Ovary (tissue), 9 donors: ENCODE data around the gene OR52K1. TPM values are rescaled to one million over a fixed set of nuclear protein-coding genes. Genes with fewer than 3 reads are reported as not detected.

Source experiments
- DNase-seq, 5 donors: peaks; one replicate each; pipeline ENCODE4 v3.0.0-alpha.2; 2019 to 2020
- H3K27ac ChIP-seq, 2 donors: fragments of 200-600 bp; one replicate each; pipeline versions ENCODE4 v1.5.1 to v1.8.0; 2019 to 2022
- H3K27me3 ChIP-seq: fragments of 200-600 bp; one replicate; pipeline ENCODE4 v1.8.0; 2022
- H3K36me3 ChIP-seq: fragments of 200-600 bp; sonication (generic); one replicate; pipeline ENCODE4 v1.5.1; 2019
- H3K4me1 ChIP-seq: one replicate; pipeline ENCODE4 v1.8.1; 2013; ENCODE audit warnings: mild to moderate bottlenecking, moderate library complexity; ENCODE audit not compliant: insufficient read depth
- H3K4me3 ChIP-seq: fragments of 200-600 bp; sonication (generic); one replicate; pipeline ENCODE4 v1.5.1; 2017
- H3K9me3 ChIP-seq, 2 donors: fragments of 200-600 bp in 1 of 2; sonication (generic) in 1 of 2; one replicate each; pipeline versions ENCODE4 v1.5.1 to v1.8.1; 2013 to 2019; ENCODE audit warnings: mild to moderate bottlenecking in 1 of 2, moderate library complexity in 1 of 2
- CTCF ChIP-seq, 3 donors: fragments of 450-650 bp in 2 of 3; fragments of 200-600 bp in 1 of 3; IDR thresholded peaks; one replicate each; pipeline versions ENCODE4 v1.5.1 to v1.8.0; 2016 to 2022; ENCODE audit warnings: antibody characterized with exemption in 3 of 3, mild to moderate bottlenecking in 1 of 3
- EP300 ChIP-seq: sonication (generic); formaldehyde crosslinking; IDR thresholded peaks from one replicate; pipeline ENCODE4 v1.6.1; 2017; ENCODE audit warnings: antibody characterized with exemption
- POLR2A ChIP-seq: fragments of 450-650 bp; IDR thresholded peaks from one replicate; pipeline ENCODE4 v1.6.1; 2017; ENCODE audit warnings: antibody characterized with exemption, mild to moderate bottlenecking, moderate library complexity
- WGBS, 3 donors: extraction: QIAGEN DNeasy Blood & Tissue Kit in 1 of 3; methylation state at CpG; one replicate each; pipeline versions ENCODE4 v1.1.5 to v1.1.7; 2013 to 2017; 5-methylcytosine and 5-hydroxymethylcytosine counted together
- intact Hi-C, 4 donors: fragments of 100-400 bp; cut with DNase I; formaldehyde crosslinking; loops; one replicate each; pipeline versions ENCODE4 v1.11.0 to v1.15.1; 2022 to 2023
- polyA plus RNA-seq, 2 donors: library from polyadenylated mRNA; stranded (reverse); fragments of 200-250 nt in 1 of 2; fragments of 350-450 nt in 1 of 2; fragmentation: Illumina TruSeq in 1 of 2; extraction: RNeasy Lipid Tissue Mini Kit (QIAGEN cat#74804) in 1 of 2; gene quantifications; one replicate each; pipeline ENCODE4 v1.2.3, GENCODE V29; 2013 to 2014
- total RNA-seq, 7 donors: library from RNA; depleted of rRNA in 2 of 7; stranded (reverse); fragments of >200 nt in 2 of 7; fragmentation: NEBNext Ultra II Directional in 3 of 7; extraction: Animal tissue kit (Norgen Biotek cat#: 25700) in 3 of 7; gene quantifications; one replicate each; pipeline versions ENCODE4 v1.1.0 to v1.2.4, GENCODE V29; 2016 to 2023
- donor health status: DM: no; HTN: no; CAD: no; lungs with moderate emphysema.
- donor health status: DM: no; HTN: no; CAD: no.
- donor health status: Bipolar disorder and iron deficiency.
- donor health status: DM: yes; HTN: yes; CAD: no.
- donor health status: DM: no; HTN: no; CAD: no.
- donor health status: DM: yes; HTN: yes; CAD: no.

The OR52K1 gene
- total and polyA plus RNA-seq, 9 donors, result 0.05 to 0.37 (median 0.29) TPM; not detected in 1

- Histone ChIP-seq H3K27me3 (no peaks in the 10 kb centered on the region), H3K4me1 (peaks cover 8% of the 10 kb centered on the region), H3K9me3 (no peaks in the 10 kb centered on the region), H3K27ac (peak overlapping the region in 1 of 2 donors; percentile 8), H3K36me3 (no peaks in the 10 kb centered on the region), H3K4me3 (no peak overlapping the region)
- no peak for TF ChIP-seq CTCF (IDR thresholded peaks at IDR 0.05)
- no peak for TF ChIP-seq EP300
- no peak for TF ChIP-seq POLR2A
- intact Hi-C loops, result no loop called here
- WGBS, 3 donors, result 10 to 16% (median 12%) methylated on average over 15 of the region's 15 CpGs
- DNase-seq, result peak in 1 of 5 donors; percentile 28
Observed at GRCh38 chr11:4496557-4497248, 14.3 kb downstream of the OR52K1 start.

GRCh38 chr11:4508886-4509285 lies 26.4 kb downstream of the OR52K1 start:
- Histone ChIP-seq H3K36me3 (no peaks in the 10 kb centered on the region), H3K4me3 (no peak overlapping the region), H3K27me3 (no peaks in the 10 kb centered on the region), H3K9me3 (no peaks in the 10 kb centered on the region), H3K4me1 (peaks cover 6% of the 10 kb centered on the region), H3K27ac (no peak overlapping the region)
- intact Hi-C loops, result no loop called here
- 47 to 69% (median 60%) methylated on average over 2 of the region's 2 CpGs for WGBS, 3 donors
- no peak for DNase-seq
- TF ChIP-seq POLR2A (no peak), CTCF (IDR thresholded peaks at IDR 0.05) (no peak), EP300 (no peak)

GRCh38 chr11:4511282-4512245 lies 29.1 kb downstream of the OR52K1 start:
- Histone ChIP-seq H3K4me1 (peaks cover 6% of the 10 kb centered on the region), H3K4me3 (no peak overlapping the region), H3K9me3 (no peaks in the 10 kb centered on the region), H3K27ac (peak overlapping the region in 1 of 2 donors; percentile 33), H3K27me3 (no peaks in the 10 kb centered on the region), H3K36me3 (no peaks in the 10 kb centered on the region)
- DNase-seq, result peak in 4 of 5 donors; percentile 26 to 57 (median 27)
- intact Hi-C loops, result no loop called here
- WGBS, 3 donors, result 7 to 16% (median 7%) methylated on average over 4 to 5 of the region's 5 CpGs
- TF ChIP-seq EP300, result no peak
- TF ChIP-seq POLR2A, result no peak
- no peak for TF ChIP-seq CTCF (IDR thresholded peaks at IDR 0.05)

- intact Hi-C loops, result no loop called here
- H3K27ac ChIP-seq, result no peak overlapping the region
- 68 to 73% (median 72%) methylated on average over 1 of the region's 1 CpG for WGBS, 3 donors
- H3K4me3 ChIP-seq, result no peak overlapping the region
- DNase-seq, result no peak
- no peaks in the 10 kb centered on the region for H3K9me3 ChIP-seq
- no peak for TF ChIP-seq CTCF (IDR thresholded peaks at IDR 0.05)
- no peak for TF ChIP-seq EP300
- no peak for TF ChIP-seq POLR2A
- no peaks in the 10 kb centered on the region for H3K36me3 ChIP-seq
- H3K4me1 ChIP-seq, result peaks cover 6% of the 10 kb centered on the region
- H3K27me3 ChIP-seq, result no peaks in the 10 kb centered on the region
Observed at GRCh38 chr11:4514196-4514595, 31.8 kb downstream of the OR52K1 start.
